ENCODE data around the gene ELAPOR2.

- TF ChIP-seq CTCF (IDR thresholded peaks at IDR 0.05) (no peak), POLR2A (IDR thresholded peaks at IDR 0.05) (no peak)
These were observed 30.8 kb downstream of the ELAPOR2 start for GRCh38 chr7:87028636-87029035.
